K562 (cell line): Measurements from ENCODE around the gene CNIH1. TPM values are rescaled to one million over a fixed set of nuclear protein-coding genes. Genes with fewer than 3 reads are reported as not detected.

Experiments
- ATAC-seq: fragments of 200-7000 bp; cut with Tn5 transposase; 3 replicates; pipeline ENCODE4 v1.9.1; 2020; ENCODE audit warnings: moderate library complexity
- BruUV-seq: library from RNA; stranded (reverse); fragments of 400-500 nt; replicated peaks from 2 replicates; lab custom pipeline; 2021; lab: Mats Ljungman, UMichigan
- CTCF ChIA-PET: fragments of 300-600 bp; formaldehyde crosslinking; extraction: SDS; loops from one replicate; lab custom pipeline; 2021; ENCODE audit warnings: low intra/inter-chr PET ratio; lab: Yijun Ruan, JAX
- POLR2A ChIA-PET: fragments of 300-600, 350-650 bp; sonication (Branson Sonifier 250); formaldehyde crosslinking; extraction: SDS; loops from one replicate; lab custom pipeline; 2021; ENCODE audit warnings: antibody characterized with exemption, inconsistent platforms; lab: Yijun Ruan, JAX
- DNase-seq, 4 experiments: peaks; one replicate each; pipeline versions ENCODE4 v3.0.0 to v3.0.0-alpha.2; 2011 to 2018; ENCODE audit warnings: low spot score in 3 of 4, mixed read lengths in 3 of 4; ENCODE audit errors: extremely low read depth in 1 of 4
- FAIRE-seq: peaks from 2 replicates; lab custom pipeline; 2011; peaks lifted over from hg19 to GRCh38; lab: Jason Lieb, UNC
- H2AFZ ChIP-seq: 2 replicates; pipeline ENCODE4 v1.6.0; 2011; ENCODE audit warnings: low read depth, low read length, control low read depth, inconsistent platforms
- H3K27ac ChIP-seq: fragments of 200-600 bp; 3 replicates; pipeline ENCODE4 v1.8.0; 2011; ENCODE audit warnings: low read depth, mild to moderate bottlenecking, control low read depth, inconsistent platforms, low read length, moderate library complexity, mixed read lengths; ENCODE audit errors: extremely low read depth
- H3K27me3 ChIP-seq, 2 experiments: fragments of 300-600 bp in 1 of 2; 2 replicates in 1 of 2; 3 replicates in 1 of 2; pipeline versions ENCODE4 v1.6.0 to v1.8.0; 2011; ENCODE audit warnings: inconsistent platforms in 2 of 2, low read length in 2 of 2, mild to moderate bottlenecking in 1 of 2, mixed read lengths in 1 of 2, moderate library complexity in 1 of 2; ENCODE audit not compliant: control insufficient read depth in 2 of 2, insufficient read depth in 2 of 2
- H3K36me3 ChIP-seq: fragments of 300-600 bp; 3 replicates; pipeline ENCODE4 v1.8.0; 2011; ENCODE audit warnings: mild to moderate bottlenecking, low read length, inconsistent platforms; ENCODE audit not compliant: control insufficient read depth, insufficient read depth
- H3K4me1 ChIP-seq, 2 experiments: fragments of 200-600 bp in 1 of 2; replicated peaks in 1 of 2; 2 replicates in 1 of 2; 3 replicates in 1 of 2; pipeline versions ENCODE4 v1.5.1 to v1.8.0; 2011; ENCODE audit warnings: inconsistent platforms in 2 of 2, low read length in 2 of 2, mild to moderate bottlenecking in 1 of 2, mixed read lengths in 1 of 2, moderate library complexity in 1 of 2; ENCODE audit not compliant: control insufficient read depth in 2 of 2, insufficient read depth in 2 of 2
- H3K4me2 ChIP-seq: 2 replicates; pipeline ENCODE4 v1.6.1; 2011; ENCODE audit warnings: low read length, control low read depth, inconsistent platforms, mixed read lengths; ENCODE audit not compliant: insufficient read depth
- H3K4me3 ChIP-seq: fragments of 200-600 bp; sonication (generic), shearing (Covaris generic); 2 replicates; pipeline ENCODE4 v1.5.1; 2016; ENCODE audit warnings: control low read depth, inconsistent platforms
- H3K79me2 ChIP-seq: fragments of 200-600 bp; 3 replicates; pipeline ENCODE4 v1.8.0; 2011; ENCODE audit warnings: low read length, inconsistent platforms; ENCODE audit not compliant: control insufficient read depth, insufficient read depth
- H3K9ac ChIP-seq, 2 experiments: 2 replicates each; pipeline versions ENCODE4 v1.6.0 to v1.6.1; 2011; ENCODE audit warnings: low read depth in 2 of 2, low read length in 2 of 2, control low read depth in 1 of 2, inconsistent platforms in 1 of 2, mild to moderate bottlenecking in 1 of 2, mixed read lengths in 1 of 2; ENCODE audit not compliant: insufficient read depth in 1 of 2
- H3K9me1 ChIP-seq: one replicate; pipeline ENCODE4 v1.6.0; 2011; ENCODE audit warnings: inconsistent platforms, mild to moderate bottlenecking, low read length, moderate library complexity; ENCODE audit not compliant: control insufficient read depth, insufficient read depth
- H3K9me3 ChIP-seq: replicated peaks from 2 replicates; pipeline ENCODE4 v1.5.1; 2011; ENCODE audit warnings: low read depth, low read length, inconsistent platforms; ENCODE audit not compliant: control insufficient read depth, insufficient read depth
- H4K20me1 ChIP-seq: replicated peaks from 2 replicates; pipeline ENCODE4 v1.6.1; 2011; ENCODE audit warnings: low read length, inconsistent platforms, mixed read lengths; ENCODE audit not compliant: control insufficient read depth, insufficient read depth
- ADNP ChIP-seq: fragments of 200-800 bp; sonication (Bioruptor generic); IDR thresholded peaks from 2 replicates; pipeline ENCODE4 v1.6.1; 2016; ENCODE audit warnings: missing genetic modification characterization, missing compliant biosample characterization
- BRD9 ChIP-seq: fragments of 450-650 bp; IDR thresholded peaks from 2 replicates; pipeline ENCODE4 v1.6.1; 2018; ENCODE audit warnings: low read depth; ENCODE audit not compliant: partially characterized antibody
- CHCHD3 ChIP-seq: fragments of 250-450 bp; sonication (Bioruptor Pico); IDR thresholded peaks from 2 replicates; pipeline ENCODE4 v2.1.2; 2022; ENCODE audit warnings: mild to moderate bottlenecking
- CHD4 ChIP-seq: fragments of 200-600 bp; sonication (generic); IDR thresholded peaks from 3 replicates; pipeline ENCODE4 v1.6.1; 2012; ENCODE audit warnings: low read depth, mild to moderate bottlenecking, mixed read lengths, low read length, inconsistent platforms; ENCODE audit not compliant: insufficient read depth, insufficient replicate concordance, poor library complexity, severe bottlenecking
- DNMT1 ChIP-seq: fragments of 450-650 bp; IDR thresholded peaks from 2 replicates; pipeline ENCODE4 v1.6.1; 2016; ENCODE audit warnings: antibody characterized with exemption, mild to moderate bottlenecking
- MEIS2 ChIP-seq: fragments of 450-650 bp; IDR thresholded peaks from 2 replicates; pipeline ENCODE4 v1.6.1; 2014; ENCODE audit warnings: mild to moderate bottlenecking; ENCODE audit not compliant: partially characterized antibody
- NFRKB ChIP-seq: fragments of 450-650 bp; IDR thresholded peaks from 2 replicates; pipeline ENCODE4 v1.6.1; 2016; ENCODE audit warnings: low read depth
- RBM25 ChIP-seq: fragments of 200-400 bp; formaldehyde crosslinking; IDR thresholded peaks from 2 replicates; pipeline ENCODE4 v1.6.1; 2018; ENCODE audit warnings: low read length, low read depth, moderate library complexity; ENCODE audit not compliant: severe bottlenecking
- RFX1 ChIP-seq: fragments of 450-650 bp; IDR thresholded peaks from 2 replicates; pipeline ENCODE4 v1.6.1; 2016; ENCODE audit warnings: mild to moderate bottlenecking, moderate library complexity
- SIRT6 ChIP-seq: IDR thresholded peaks from one replicate; pipeline ENCODE4 v1.6.1; 2012; ENCODE audit warnings: low read depth, mild to moderate bottlenecking, control low read depth, inconsistent platforms, low read length, moderate library complexity
- TEAD2 ChIP-seq: fragments of 450-650 bp; IDR thresholded peaks from 2 replicates; pipeline ENCODE4 v1.6.1; 2016; ENCODE audit warnings: missing genetic modification characterization, control low read depth, missing compliant biosample characterization
- ZBED1 ChIP-seq: IDR thresholded peaks from 2 replicates; pipeline ENCODE4 v1.6.1; 2014
- ZNF274 ChIP-seq: IDR thresholded peaks from 2 replicates; pipeline ENCODE4 v1.6.1; 2011; ENCODE audit warnings: low read depth, mild to moderate bottlenecking, low read length, moderate library complexity, borderline replicate concordance
- WGBS: fragments of 100-300 bp; shearing (Covaris generic); methylation state at CpG from one replicate; pipeline ENCODE4 v1.1.6; 2016; ENCODE audit warnings: low coverage, mixed read lengths; ENCODE audit not compliant: insufficient coverage; ENCODE audit errors: missing lambda C conversion rate; 5-methylcytosine and 5-hydroxymethylcytosine counted together
- in situ Hi-C: fragments of 300-500 bp; cut with MboI; formaldehyde crosslinking; loops from 4 replicates; pipeline ENCODE4 v1.15.0; 2018; ENCODE audit warnings: inconsistent platforms, mixed read lengths
- intact Hi-C: fragments of 100-400 bp; cut with micrococcal nuclease; formaldehyde crosslinking; loops from 2 replicates; pipeline ENCODE4 v1.14.2; 2022
- polyA plus RNA-seq, 8 experiments: library from polyadenylated mRNA; depleted of rRNA in 4 of 8; stranded (reverse) in 5 of 8; unstranded in 3 of 8; fragments of >200 nt; fragmentation: Nextera tagmentation in 2 of 8; fragmentation: Illumina TruSeq in 1 of 8; extraction: Ambion mirVana in 2 of 8; extraction: Trizol in 1 of 8; gene quantifications; 2 replicates each; pipeline versions ENCODE4 v1.2.1 to v1.2.3, GENCODE V29; 2011 to 2014; ENCODE audit warnings: inconsistent platforms in 1 of 8, missing spikeins in 1 of 8
- total RNA-seq, 7 experiments: library from RNA; depleted of rRNA in 6 of 7; stranded (reverse); fragments of >200 nt in 6 of 7; fragmentation: Illumina TruSeq in 2 of 7; extraction: Trizol in 2 of 7; gene quantifications; 2 replicates each; pipeline versions ENCODE4 v1.2.1 to v1.2.3, GENCODE V29; 2011 to 2021; ENCODE audit warnings: low replicate concordance in 1 of 7
- TF ChIP-seq, protein P1 (sequence below): IDR thresholded peaks from 2 replicates; pipeline ENCODE4 v1.6.1; 2012; ENCODE audit warnings: low read depth, low read length, improper control_type of control experiment, borderline replicate concordance
- TF ChIP-seq, protein P2 (sequence below): fragments of 150-350 bp; conservative IDR thresholded peaks from 2 replicates; pipeline ENCODE4 v1.6.1; 2014; ENCODE audit warnings: low read length

The CNIH1 gene
- total and polyA plus RNA-seq, 9 of the 15 experiments (the other 6 are each of a cell fraction or from before 2014, with no cell fraction given): 13.9 to 283 (median 77.3) TPM

- BruUV-seq: no TSS peak
- H3K9me1 ChIP-seq: no peaks in the 10 kb centered on the region
- H3K4me1 ChIP-seq: no peaks in the 10 kb centered on the region
- 55% methylated on average over 4 of the region's 4 CpGs for WGBS
- no peak for ATAC-seq
- CTCF ChIA-PET: no interaction called here
- no peak for DNase-seq
- FAIRE-seq: no peak
- no peaks in the 10 kb centered on the region for H4K20me1 ChIP-seq
- H3K79me2 ChIP-seq: no peaks in the 10 kb centered on the region
- intact Hi-C loops: no loop called here
- TF ChIP-seq ZNF274 (no peak), RBM25 (no peak), ADNP (no peak), RFX1 (no peak), SIRT6 (no peak), DNMT1 (no peak), CHCHD3 (CRISPR knock-in tag) (no peak), ZBED1 (no peak), BRD9 (no peak), NFRKB (no peak), CHD4 (no peak), TEAD2 (tag) (no peak), MEIS2 (no peak)
- TF ChIP-seq, protein P1, sequence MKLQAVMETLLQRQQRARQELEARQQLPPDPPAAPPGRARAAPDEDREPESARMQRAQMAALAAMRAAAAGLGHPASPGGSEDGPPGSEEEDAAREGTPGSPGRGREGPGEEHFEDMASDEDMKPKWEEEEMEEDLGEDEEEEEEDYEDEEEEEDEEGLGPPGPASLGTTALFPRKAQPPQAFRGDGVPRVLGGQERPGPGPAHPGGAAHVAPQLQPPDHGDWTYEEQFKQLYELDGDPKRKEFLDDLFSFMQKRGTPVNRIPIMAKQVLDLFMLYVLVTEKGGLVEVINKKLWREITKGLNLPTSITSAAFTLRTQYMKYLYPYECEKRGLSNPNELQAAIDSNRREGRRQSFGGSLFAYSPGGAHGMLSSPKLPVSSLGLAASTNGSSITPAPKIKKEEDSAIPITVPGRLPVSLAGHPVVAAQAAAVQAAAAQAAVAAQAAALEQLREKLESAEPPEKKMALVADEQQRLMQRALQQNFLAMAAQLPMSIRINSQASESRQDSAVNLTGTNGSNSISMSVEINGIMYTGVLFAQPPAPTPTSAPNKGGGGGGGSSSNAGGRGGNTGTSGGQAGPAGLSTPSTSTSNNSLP: no peak
- TF ChIP-seq, protein P2, sequence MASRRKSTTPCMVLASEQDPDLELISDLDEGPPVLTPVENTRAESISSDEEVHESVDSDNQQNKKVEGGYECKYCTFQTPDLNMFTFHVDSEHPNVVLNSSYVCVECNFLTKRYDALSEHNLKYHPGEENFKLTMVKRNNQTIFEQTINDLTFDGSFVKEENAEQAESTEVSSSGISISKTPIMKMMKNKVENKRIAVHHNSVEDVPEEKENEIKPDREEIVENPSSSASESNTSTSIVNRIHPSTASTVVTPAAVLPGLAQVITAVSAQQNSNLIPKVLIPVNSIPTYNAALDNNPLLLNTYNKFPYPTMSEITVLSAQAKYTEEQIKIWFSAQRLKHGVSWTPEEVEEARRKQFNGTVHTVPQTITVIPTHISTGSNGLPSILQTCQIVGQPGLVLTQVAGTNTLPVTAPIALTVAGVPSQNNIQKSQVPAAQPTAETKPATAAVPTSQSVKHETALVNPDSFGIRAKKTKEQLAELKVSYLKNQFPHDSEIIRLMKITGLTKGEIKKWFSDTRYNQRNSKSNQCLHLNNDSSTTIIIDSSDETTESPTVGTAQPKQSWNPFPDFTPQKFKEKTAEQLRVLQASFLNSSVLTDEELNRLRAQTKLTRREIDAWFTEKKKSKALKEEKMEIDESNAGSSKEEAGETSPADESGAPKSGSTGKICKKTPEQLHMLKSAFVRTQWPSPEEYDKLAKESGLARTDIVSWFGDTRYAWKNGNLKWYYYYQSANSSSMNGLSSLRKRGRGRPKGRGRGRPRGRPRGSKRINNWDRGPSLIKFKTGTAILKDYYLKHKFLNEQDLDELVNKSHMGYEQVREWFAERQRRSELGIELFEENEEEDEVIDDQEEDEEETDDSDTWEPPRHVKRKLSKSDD: no peak
- TF ChIP-seq, all 486 proteins: peak for 0
- H3K27ac ChIP-seq: no peak overlapping the region
- no peak overlapping the region for H3K4me3 ChIP-seq
- in situ Hi-C loops: no loop called here
- H3K27me3 ChIP-seq: no peaks in the 10 kb centered on the region
- H3K9ac ChIP-seq: no peak overlapping the region
- no peak overlapping the region for H3K4me2 ChIP-seq
- no peaks in the 10 kb centered on the region for H3K9me3 ChIP-seq
- POLR2A ChIA-PET: no interaction called here
- H2AFZ ChIP-seq: no peak overlapping the region
- H3K36me3 ChIP-seq: 0 out of 3 replicates have a peak, but pooled peaks cover 2% of the 10 kb centered on the region
Measured at GRCh38 chr14:54470701-54471100, 29.5 kb upstream of the CNIH1 start.
